HCT116 (cell line): ENCODE measurements around the gene SMOC1.

Experiments used
- CEBPB ChIP-seq: IDR thresholded peaks from 2 replicates; pipeline ENCODE4 v1.6.1; 2012; ENCODE audit warnings: low read depth
- POLR2A ChIP-seq: IDR thresholded peaks from 2 replicates; pipeline ENCODE4 v1.7.0; 2011; ENCODE audit warnings: borderline replicate concordance; ENCODE audit not compliant: insufficient read depth, insufficient read length; ENCODE audit errors: extremely low read depth
- POLR2AphosphoS5 ChIP-seq: IDR thresholded peaks from 2 replicates; pipeline ENCODE4 v1.6.1; 2011; ENCODE audit warnings: mild to moderate bottlenecking, low read depth, low read length, moderate library complexity
- SIN3A ChIP-seq: IDR thresholded peaks from 2 replicates; pipeline ENCODE4 v1.6.1; 2012; ENCODE audit warnings: low read depth
- YY1 ChIP-seq: IDR thresholded peaks from 2 replicates; pipeline ENCODE4 v1.6.1; 2011; ENCODE audit warnings: low read length, low read depth, moderate library complexity, mild to moderate bottlenecking; ENCODE audit not compliant: insufficient replicate concordance; ENCODE audit errors: extremely low read depth
- ZNF274 ChIP-seq: fragments of 200-500 bp; sonication (Bioruptor generic); IDR thresholded peaks from 2 replicates; pipeline ENCODE4 v1.6.1; 2014; ENCODE audit warnings: mild to moderate bottlenecking, low read depth, low read length, inconsistent platforms
- TF ChIP-seq, protein P1 (sequence below), 3 experiments: fragments of 200-600 bp in 1 of 3; sonication (generic) in 1 of 3; IDR thresholded peaks in 2 of 3; conservative IDR thresholded peaks in 1 of 3; 2 replicates each; pipeline ENCODE4 v1.5.1; 2012 to 2017; ENCODE audit warnings: low read depth in 2 of 3, low read length in 2 of 3, antibody characterized with exemption in 1 of 3, borderline replicate concordance in 1 of 3, control low read depth in 1 of 3, mild to moderate bottlenecking in 1 of 3, mixed read lengths in 1 of 3, mixed run types in 1 of 3, moderate library complexity in 1 of 3; ENCODE audit not compliant: insufficient read depth in 1 of 3

GRCh38 chr14:69938751-69939150 is 59.5 kb downstream of the SMOC1 start:
- TF ChIP-seq, protein P1, sequence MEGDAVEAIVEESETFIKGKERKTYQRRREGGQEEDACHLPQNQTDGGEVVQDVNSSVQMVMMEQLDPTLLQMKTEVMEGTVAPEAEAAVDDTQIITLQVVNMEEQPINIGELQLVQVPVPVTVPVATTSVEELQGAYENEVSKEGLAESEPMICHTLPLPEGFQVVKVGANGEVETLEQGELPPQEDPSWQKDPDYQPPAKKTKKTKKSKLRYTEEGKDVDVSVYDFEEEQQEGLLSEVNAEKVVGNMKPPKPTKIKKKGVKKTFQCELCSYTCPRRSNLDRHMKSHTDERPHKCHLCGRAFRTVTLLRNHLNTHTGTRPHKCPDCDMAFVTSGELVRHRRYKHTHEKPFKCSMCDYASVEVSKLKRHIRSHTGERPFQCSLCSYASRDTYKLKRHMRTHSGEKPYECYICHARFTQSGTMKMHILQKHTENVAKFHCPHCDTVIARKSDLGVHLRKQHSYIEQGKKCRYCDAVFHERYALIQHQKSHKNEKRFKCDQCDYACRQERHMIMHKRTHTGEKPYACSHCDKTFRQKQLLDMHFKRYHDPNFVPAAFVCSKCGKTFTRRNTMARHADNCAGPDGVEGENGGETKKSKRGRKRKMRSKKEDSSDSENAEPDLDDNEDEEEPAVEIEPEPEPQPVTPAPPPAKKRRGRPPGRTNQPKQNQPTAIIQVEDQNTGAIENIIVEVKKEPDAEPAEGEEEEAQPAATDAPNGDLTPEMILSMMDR (IDR thresholded peaks at IDR 0.05 in 2 of 3, conservative IDR thresholded peaks at IDR 0.05 in 1 of 3; ENCODE audit: borderline replicate concordance in 1 of 3, insufficient read depth in 1 of 3, low read depth in 2 of 3, low read length in 2 of 3), result no peak
- TF ChIP-seq POLR2A (no peak), POLR2AphosphoS5 (no peak), SIN3A (no peak), ZNF274 (no peak), CEBPB (no peak), YY1 (no peak)
